ENCODE results near the gene ANKRD6.

Gene ANKRD6

GRCh38 chr6:89591745-89592144, 158.8 kb downstream of the ANKRD6 start:
- Mint-ChIP-seq H3K9me3 (peaks cover 2% of the 10 kb centered on the region), H3K4me3 (no peak overlapping the region), H3K36me3 (ENCODE audit: low read depth) (peaks cover 2% of the 10 kb centered on the region), H3K4me1 (ENCODE audit: low read depth) (peaks cover 14% of the 10 kb centered on the region), H3K27me3 (no peaks in the 10 kb centered on the region), H3K27ac (no peak overlapping the region)
- no peak for DNase-seq

- H3K9me3 Mint-ChIP-seq: peaks cover 4% of the 10 kb centered on the region
Measured at GRCh38 chr6:89596056-89596455, 163.1 kb downstream of the ANKRD6 start.

GRCh38 chr6:89596484-89596883, 163.5 kb downstream of the ANKRD6 start:
- H3K36me3 Mint-ChIP-seq (ENCODE audit: low read depth): peaks cover 2% of the 10 kb centered on the region
- H3K9me3 Mint-ChIP-seq: peaks cover 4% of the 10 kb centered on the region
- DNase-seq: no peak
- H3K27me3 Mint-ChIP-seq: no peaks in the 10 kb centered on the region
- peaks cover 18% of the 10 kb centered on the region for H3K4me1 Mint-ChIP-seq (ENCODE audit: low read depth)
- peak overlapping the region; percentile 86 for H3K27ac Mint-ChIP-seq
- H3K4me3 Mint-ChIP-seq: no peak overlapping the region

More at GRCh38 chr6:89596056-89596455, 163.1 kb downstream of the ANKRD6 start:
- peaks cover 18% of the 10 kb centered on the region for H3K4me1 Mint-ChIP-seq (ENCODE audit: low read depth)
- H3K27me3 Mint-ChIP-seq: no peaks in the 10 kb centered on the region
- peak overlapping the region; percentile 86 for H3K27ac Mint-ChIP-seq
- H3K4me3 Mint-ChIP-seq: no peak overlapping the region
- peaks cover 2% of the 10 kb centered on the region for H3K36me3 Mint-ChIP-seq (ENCODE audit: low read depth)
- no peak for DNase-seq

- H3K27ac Mint-ChIP-seq: no peak overlapping the region
Measured at GRCh38 chr6:89597372-89597771, 164.4 kb downstream of the ANKRD6 start.

GRCh38 chr6:89597988-89598387, 165.0 kb downstream of the ANKRD6 start:
- Mint-ChIP-seq H3K36me3 (ENCODE audit: low read depth) (peaks cover 2% of the 10 kb centered on the region), H3K4me3 (no peak overlapping the region), H3K27ac (no peak overlapping the region), H3K4me1 (ENCODE audit: low read depth) (peaks cover 18% of the 10 kb centered on the region), H3K9me3 (peaks cover 4% of the 10 kb centered on the region), H3K27me3 (no peaks in the 10 kb centered on the region)
- DNase-seq: no peak

More at GRCh38 chr6:89597372-89597771, 164.4 kb downstream of the ANKRD6 start:
- H3K4me3 Mint-ChIP-seq: no peak overlapping the region
- peaks cover 2% of the 10 kb centered on the region for H3K36me3 Mint-ChIP-seq (ENCODE audit: low read depth)
- H3K9me3 Mint-ChIP-seq: peaks cover 4% of the 10 kb centered on the region
- no peak for DNase-seq
- H3K4me1 Mint-ChIP-seq (ENCODE audit: low read depth): peaks cover 18% of the 10 kb centered on the region
- H3K27me3 Mint-ChIP-seq: no peaks in the 10 kb centered on the region

- Mint-ChIP-seq H3K4me3 (no peak overlapping the region), H3K36me3 (ENCODE audit: low read depth) (peaks cover 2% of the 10 kb centered on the region), H3K27ac (no peak overlapping the region), H3K27me3 (no peaks in the 10 kb centered on the region), H3K9me3 (peaks cover 4% of the 10 kb centered on the region), H3K4me1 (ENCODE audit: low read depth) (peaks cover 18% of the 10 kb centered on the region)
- DNase-seq: no peak
Measured at GRCh38 chr6:89599727-89600126, 166.8 kb downstream of the ANKRD6 start.

- no peaks in the 10 kb centered on the region for H3K27me3 Mint-ChIP-seq
- H3K36me3 Mint-ChIP-seq (ENCODE audit: low read depth): no peaks in the 10 kb centered on the region
- no peak overlapping the region for H3K4me3 Mint-ChIP-seq
- no peak overlapping the region for H3K27ac Mint-ChIP-seq
- DNase-seq: no peak
- peaks cover 2% of the 10 kb centered on the region for H3K9me3 Mint-ChIP-seq
- H3K4me1 Mint-ChIP-seq (ENCODE audit: low read depth): peaks cover 3% of the 10 kb centered on the region
Measured at GRCh38 chr6:89602166-89602565, 169.2 kb downstream of the ANKRD6 start.

GRCh38 chr6:89604653-89605052, 171.7 kb downstream of the ANKRD6 start:
- Mint-ChIP-seq H3K27ac (no peak overlapping the region), H3K4me3 (no peak overlapping the region), H3K9me3 (no peaks in the 10 kb centered on the region), H3K4me1 (ENCODE audit: low read depth) (no peaks in the 10 kb centered on the region), H3K36me3 (ENCODE audit: low read depth) (no peaks in the 10 kb centered on the region), H3K27me3 (no peaks in the 10 kb centered on the region)
- DNase-seq: no peak

GRCh38 chr6:89605861-89606260, 172.9 kb downstream of the ANKRD6 start:
- no peaks in the 10 kb centered on the region for H3K4me1 Mint-ChIP-seq (ENCODE audit: low read depth)
- H3K27me3 Mint-ChIP-seq: no peaks in the 10 kb centered on the region
- H3K36me3 Mint-ChIP-seq (ENCODE audit: low read depth): no peaks in the 10 kb centered on the region
- H3K4me3 Mint-ChIP-seq: no peak overlapping the region
- no peak for DNase-seq
- H3K9me3 Mint-ChIP-seq: no peaks in the 10 kb centered on the region
- H3K27ac Mint-ChIP-seq: no peak overlapping the region

- Mint-ChIP-seq H3K4me3 (no peak overlapping the region), H3K9me3 (no peaks in the 10 kb centered on the region), H3K27ac (no peak overlapping the region)
Measured at GRCh38 chr6:89610149-89610642, 177.2 kb downstream of the ANKRD6 start.

GRCh38 chr6:89611666-89612065, 178.7 kb downstream of the ANKRD6 start:
- H3K4me1 Mint-ChIP-seq (ENCODE audit: low read depth): no peaks in the 10 kb centered on the region
- H3K4me3 Mint-ChIP-seq: no peak overlapping the region
- no peaks in the 10 kb centered on the region for H3K36me3 Mint-ChIP-seq (ENCODE audit: low read depth)
- H3K27me3 Mint-ChIP-seq: no peaks in the 10 kb centered on the region
- no peak for DNase-seq
- H3K9me3 Mint-ChIP-seq: no peaks in the 10 kb centered on the region
- no peak overlapping the region for H3K27ac Mint-ChIP-seq

More at GRCh38 chr6:89610149-89610642, 177.2 kb downstream of the ANKRD6 start:
- H3K27me3 Mint-ChIP-seq: no peaks in the 10 kb centered on the region
- H3K4me1 Mint-ChIP-seq (ENCODE audit: low read depth): no peaks in the 10 kb centered on the region
- DNase-seq: peak; percentile 84
- no peaks in the 10 kb centered on the region for H3K36me3 Mint-ChIP-seq (ENCODE audit: low read depth)

- Mint-ChIP-seq H3K4me1 (ENCODE audit: low read depth) (no peaks in the 10 kb centered on the region), H3K27ac (no peak overlapping the region), H3K9me3 (no peaks in the 10 kb centered on the region), H3K4me3 (no peak overlapping the region), H3K36me3 (ENCODE audit: low read depth) (no peaks in the 10 kb centered on the region), H3K27me3 (no peaks in the 10 kb centered on the region)
- DNase-seq: no peak
Measured at GRCh38 chr6:89612121-89612520, 179.2 kb downstream of the ANKRD6 start.

GRCh38 chr6:89613790-89614189, 180.8 kb downstream of the ANKRD6 start:
- H3K36me3 Mint-ChIP-seq (ENCODE audit: low read depth): no peaks in the 10 kb centered on the region
- DNase-seq: no peak
- no peaks in the 10 kb centered on the region for H3K9me3 Mint-ChIP-seq
- H3K27ac Mint-ChIP-seq: no peak overlapping the region
- no peaks in the 10 kb centered on the region for H3K27me3 Mint-ChIP-seq
- H3K4me1 Mint-ChIP-seq (ENCODE audit: low read depth): no peaks in the 10 kb centered on the region
- no peak overlapping the region for H3K4me3 Mint-ChIP-seq

- Mint-ChIP-seq H3K27ac (no peak overlapping the region), H3K4me3 (no peak overlapping the region), H3K27me3 (no peaks in the 10 kb centered on the region), H3K9me3 (no peaks in the 10 kb centered on the region), H3K4me1 (ENCODE audit: low read depth) (no peaks in the 10 kb centered on the region), H3K36me3 (ENCODE audit: low read depth) (peaks cover 2% of the 10 kb centered on the region)
- no peak for DNase-seq
Measured at GRCh38 chr6:89615882-89616281, 182.9 kb downstream of the ANKRD6 start.

GRCh38 chr6:89616531-89616930, 183.6 kb downstream of the ANKRD6 start:
- Mint-ChIP-seq H3K9me3 (no peaks in the 10 kb centered on the region), H3K27ac (no peak overlapping the region), H3K4me3 (no peak overlapping the region), H3K27me3 (no peaks in the 10 kb centered on the region), H3K36me3 (ENCODE audit: low read depth) (peaks cover 2% of the 10 kb centered on the region), H3K4me1 (ENCODE audit: low read depth) (no peaks in the 10 kb centered on the region)
- no peak for DNase-seq

- no peak for DNase-seq
- Mint-ChIP-seq H3K4me3 (no peak overlapping the region), H3K4me1 (ENCODE audit: low read depth) (no peaks in the 10 kb centered on the region), H3K9me3 (no peaks in the 10 kb centered on the region), H3K27me3 (no peaks in the 10 kb centered on the region), H3K36me3 (ENCODE audit: low read depth) (peaks cover 2% of the 10 kb centered on the region), H3K27ac (no peak overlapping the region)
Measured at GRCh38 chr6:89618026-89618425, 185.1 kb downstream of the ANKRD6 start.

All from activated T-cell treated with anti-CD3 and anti-CD28 coated beads, Interleukin-2, amount 50 U/mL, for 24 hours (primary cell).